Ecto neural progenitor cell (in vitro differentiated cells): Measurements from ENCODE around the gene ACOXL.

Experiments
- DNase-seq: peaks from one replicate; pipeline ENCODE4 v3.0.0-alpha.2; 2018; ENCODE audit warnings: low spot score

ACOXL gene

GRCh38 chr2:111165084-111165483 lies 432.7 kb downstream of the ACOXL start:
- DNase-seq = no peak

- no peak for DNase-seq
These were observed 433.7 kb downstream of the ACOXL start for GRCh38 chr2:111166115-111166514.

- DNase-seq = no peak
These were observed 434.9 kb downstream of the ACOXL start for GRCh38 chr2:111167076-111167862.

GRCh38 chr2:111167863-111168162 lies 435.4 kb downstream of the ACOXL start:
- no peak for DNase-seq
